ENCODE data around the gene PAX5. TPM values are rescaled to one million over a fixed set of nuclear protein-coding genes. Genes with fewer than 3 reads are reported as not detected.

The PAX5 gene
- total and polyA plus RNA-seq, 4 experiments from 2014 or later = 0.32 TPM; not detected in 3

DNA sequence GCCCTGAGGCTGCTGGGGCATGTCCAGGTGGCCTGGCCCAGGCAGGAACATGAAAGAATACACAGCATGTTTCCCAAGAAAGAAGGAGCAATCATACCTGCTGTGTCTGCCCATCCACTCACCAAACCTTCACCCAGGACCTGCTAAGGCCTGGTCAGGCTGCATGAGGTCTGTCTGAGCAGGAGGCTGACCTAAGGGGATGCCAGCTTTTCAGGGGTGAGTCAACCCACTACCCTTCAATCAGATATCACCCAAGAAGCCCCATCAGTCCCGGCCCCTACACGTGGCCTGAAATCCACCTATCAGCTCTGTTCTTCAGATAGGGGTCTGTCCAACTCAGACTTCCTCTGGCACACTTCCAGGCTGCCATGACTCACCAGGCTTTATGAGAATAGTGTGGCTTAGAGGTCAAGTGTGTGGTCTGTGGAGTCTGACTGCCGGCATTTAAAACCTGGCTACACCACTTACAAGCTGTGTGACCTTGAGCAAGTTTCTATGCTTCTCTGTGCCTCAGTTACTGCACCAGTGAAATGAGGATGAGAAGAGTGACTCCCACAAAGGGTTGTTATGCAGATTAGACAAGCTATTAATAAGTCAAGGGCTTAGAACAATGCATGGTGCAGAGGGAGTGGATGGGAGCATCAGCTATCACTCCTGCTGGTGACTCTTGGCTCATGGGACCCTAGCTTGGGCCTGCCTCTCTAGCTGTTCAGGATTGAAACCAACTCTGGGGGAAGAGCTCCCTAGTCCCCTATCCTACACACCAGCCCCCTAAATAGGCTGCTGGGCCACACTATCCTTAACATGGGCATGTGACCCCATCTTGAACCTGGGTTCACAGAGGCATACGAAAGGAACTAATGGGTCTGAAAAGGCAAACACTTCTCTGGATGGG lies 130.3 kb downstream of the PAX5 start:
- ChIA-PET CTCF (ENCODE audit: partially characterized antibody) (no interaction called here), POLR2A (ENCODE audit: partially characterized antibody) (no interaction called here)
- peaks cover 0 to 16% of the 10 kb centered on the region in 2 donors for H3K27me3 Mint-ChIP-seq
- Histone ChIP-seq H3K9me3 (ENCODE audit: control insufficient read depth in 1 of 2, low read length in 2 of 2) (no peaks in the 10 kb centered on the region), H3K36me3 (ENCODE audit: insufficient read depth, low read length) (no peaks in the 10 kb centered on the region), H3K27me3 (ENCODE audit: insufficient read depth, low read length) (no peaks in the 10 kb centered on the region), H3K27ac (ENCODE audit: low read depth, low read length) (no peak overlapping the region), H3K4me1 (ENCODE audit: insufficient read depth, low read length) (no peaks in the 10 kb centered on the region), H3K4me3 (ENCODE audit: low read length in 2 of 2) (no peak overlapping the region)
- no peaks in the 10 kb centered on the region for H3K36me3 Mint-ChIP-seq
- H3K27ac Mint-ChIP-seq = no peak overlapping the region
- no peaks in the 10 kb centered on the region for H3K9me3 Mint-ChIP-seq
- H3K4me3 Mint-ChIP-seq = no peak overlapping the region
- no peaks in the 10 kb centered on the region for H3K4me1 Mint-ChIP-seq
- DNase-seq = no peak
- intact Hi-C loops (cut with micrococcal nuclease) = no loop called here

GRCh38 chr9:36902861-36903524 lies 131.1 kb downstream of the PAX5 start:
- intact Hi-C loops (cut with micrococcal nuclease) = no loop called here

GRCh38 chr9:36902080-36902716 lies 131.9 kb downstream of the PAX5 start:
- Mint-ChIP-seq H3K27ac (no peak overlapping the region), H3K4me3 (no peak overlapping the region), H3K27me3 (peaks cover 0 to 9% of the 10 kb centered on the region in 2 donors), H3K36me3 (no peaks in the 10 kb centered on the region), H3K4me1 (no peaks in the 10 kb centered on the region), H3K9me3 (no peaks in the 10 kb centered on the region)
- Histone ChIP-seq H3K9me3 (ENCODE audit: control insufficient read depth in 1 of 2, low read length in 2 of 2) (no peaks in the 10 kb centered on the region), H3K27ac (ENCODE audit: low read depth, low read length) (no peak overlapping the region), H3K27me3 (ENCODE audit: insufficient read depth, low read length) (no peaks in the 10 kb centered on the region), H3K36me3 (ENCODE audit: insufficient read depth, low read length) (no peaks in the 10 kb centered on the region), H3K4me1 (ENCODE audit: insufficient read depth, low read length) (no peaks in the 10 kb centered on the region), H3K4me3 (ENCODE audit: low read length in 2 of 2) (no peak overlapping the region)
- DNase-seq = no peak
- CTCF ChIA-PET (ENCODE audit: partially characterized antibody) = no interaction called here
- intact Hi-C loops (cut with micrococcal nuclease) = no loop called here
- POLR2A ChIA-PET (ENCODE audit: partially characterized antibody) = no interaction called here

More at GRCh38 chr9:36902861-36903524, 131.1 kb downstream of the PAX5 start:
- Mint-ChIP-seq H3K9me3 (no peaks in the 10 kb centered on the region), H3K27ac (peak overlapping the region in 1 of 7 donors; percentile 37), H3K27me3 (peaks cover 0 to 14% of the 10 kb centered on the region in 2 donors), H3K36me3 (no peaks in the 10 kb centered on the region), H3K4me1 (no peaks in the 10 kb centered on the region), H3K4me3 (no peak overlapping the region)
- Histone ChIP-seq H3K36me3 (ENCODE audit: insufficient read depth, low read length) (no peaks in the 10 kb centered on the region), H3K27me3 (ENCODE audit: insufficient read depth, low read length) (no peaks in the 10 kb centered on the region), H3K4me1 (ENCODE audit: insufficient read depth, low read length) (no peaks in the 10 kb centered on the region), H3K9me3 (ENCODE audit: control insufficient read depth in 1 of 2, low read length in 2 of 2) (no peaks in the 10 kb centered on the region), H3K4me3 (ENCODE audit: low read length in 2 of 2) (no peak overlapping the region), H3K27ac (ENCODE audit: low read depth, low read length) (no peak overlapping the region)
- no peak for DNase-seq
- ChIA-PET POLR2A (ENCODE audit: partially characterized antibody) (no interaction called here), CTCF (ENCODE audit: partially characterized antibody) (no interaction called here)

DNA sequence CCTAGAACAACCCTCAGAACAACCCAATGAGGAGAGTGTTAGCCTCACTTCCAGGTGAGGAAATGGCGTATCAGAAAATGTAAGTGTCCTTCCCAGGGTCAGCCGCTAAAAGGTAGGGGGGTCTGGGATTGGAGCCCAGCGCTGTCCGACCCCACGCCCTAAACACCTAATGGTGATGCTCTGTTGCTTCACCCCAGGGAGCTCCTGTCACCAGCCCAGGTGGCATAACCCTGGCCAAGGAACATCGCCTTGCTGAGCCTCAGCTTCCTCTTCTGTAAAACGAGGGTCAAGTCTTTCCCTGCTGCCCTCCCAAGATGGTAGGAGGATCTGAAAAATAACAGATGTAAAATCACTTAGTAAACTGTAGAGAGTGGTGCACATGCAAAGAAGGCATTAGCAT lies 132.5 kb downstream of the PAX5 start:
- no peak overlapping the region for H3K4me3 ChIP-seq (ENCODE audit: low read length in 2 of 2)
- Mint-ChIP-seq H3K4me3 (no peak overlapping the region), H3K27ac (no peak overlapping the region), H3K4me1 (no peaks in the 10 kb centered on the region), H3K9me3 (no peaks in the 10 kb centered on the region), H3K36me3 (no peaks in the 10 kb centered on the region), H3K27me3 (peaks cover 0 to 7% of the 10 kb centered on the region in 2 donors)
- H3K36me3 ChIP-seq (ENCODE audit: insufficient read depth, low read length) = no peaks in the 10 kb centered on the region
- POLR2A ChIA-PET (ENCODE audit: partially characterized antibody) = no interaction called here
- CTCF ChIA-PET (ENCODE audit: partially characterized antibody) = interaction anchor here (1.3 kb wide), 1 partner anchor 9 kb away, joined by 3 read pairs; no protein-coding TSS in a partner anchor
- H3K27me3 ChIP-seq (ENCODE audit: insufficient read depth, low read length) = no peaks in the 10 kb centered on the region
- DNase-seq = no peak
- H3K27ac ChIP-seq (ENCODE audit: low read depth, low read length) = no peak overlapping the region
- intact Hi-C loops (cut with micrococcal nuclease) = no loop called here
- H3K9me3 ChIP-seq (ENCODE audit: control insufficient read depth in 1 of 2, low read length in 2 of 2) = no peaks in the 10 kb centered on the region
- no peaks in the 10 kb centered on the region for H3K4me1 ChIP-seq (ENCODE audit: insufficient read depth, low read length)

DNA sequence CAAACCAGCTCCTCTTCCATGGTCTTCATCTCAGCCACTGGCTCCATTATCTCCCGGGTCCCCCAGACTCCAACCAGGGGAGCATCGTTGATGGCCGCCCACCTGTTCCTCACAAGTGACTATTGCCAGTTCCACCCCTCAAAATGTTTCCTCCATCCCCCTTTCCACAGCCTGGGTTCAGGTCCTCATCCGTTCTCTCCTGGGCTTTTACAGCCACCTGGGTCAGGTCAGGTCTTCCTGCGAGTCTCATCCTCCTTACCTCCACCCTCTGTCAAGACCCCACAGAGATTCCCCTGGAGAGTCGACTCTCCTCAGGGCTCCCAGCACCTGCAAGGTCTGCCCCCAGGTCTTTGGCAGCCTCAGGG lies 133.2 kb downstream of the PAX5 start:
- Histone ChIP-seq H3K27ac (ENCODE audit: low read depth, low read length) (no peak overlapping the region), H3K27me3 (ENCODE audit: insufficient read depth, low read length) (no peaks in the 10 kb centered on the region), H3K4me3 (ENCODE audit: low read length in 2 of 2) (no peak overlapping the region), H3K36me3 (ENCODE audit: insufficient read depth, low read length) (no peaks in the 10 kb centered on the region), H3K9me3 (ENCODE audit: control insufficient read depth in 1 of 2, low read length in 2 of 2) (no peaks in the 10 kb centered on the region), H3K4me1 (ENCODE audit: insufficient read depth, low read length) (no peaks in the 10 kb centered on the region)
- intact Hi-C loops (cut with micrococcal nuclease) = no loop called here
- Mint-ChIP-seq H3K27ac (no peak overlapping the region), H3K4me3 (no peak overlapping the region), H3K27me3 (peaks cover 0 to 6% of the 10 kb centered on the region in 2 donors), H3K36me3 (no peaks in the 10 kb centered on the region), H3K4me1 (no peaks in the 10 kb centered on the region), H3K9me3 (no peaks in the 10 kb centered on the region)
- DNase-seq = no peak
- ChIA-PET POLR2A (ENCODE audit: partially characterized antibody) (no interaction called here), CTCF (ENCODE audit: partially characterized antibody) (interaction anchor here (1.3 kb wide), 1 partner anchor 9 kb away, joined by 3 read pairs; no protein-coding TSS in a partner anchor)

DNA sequence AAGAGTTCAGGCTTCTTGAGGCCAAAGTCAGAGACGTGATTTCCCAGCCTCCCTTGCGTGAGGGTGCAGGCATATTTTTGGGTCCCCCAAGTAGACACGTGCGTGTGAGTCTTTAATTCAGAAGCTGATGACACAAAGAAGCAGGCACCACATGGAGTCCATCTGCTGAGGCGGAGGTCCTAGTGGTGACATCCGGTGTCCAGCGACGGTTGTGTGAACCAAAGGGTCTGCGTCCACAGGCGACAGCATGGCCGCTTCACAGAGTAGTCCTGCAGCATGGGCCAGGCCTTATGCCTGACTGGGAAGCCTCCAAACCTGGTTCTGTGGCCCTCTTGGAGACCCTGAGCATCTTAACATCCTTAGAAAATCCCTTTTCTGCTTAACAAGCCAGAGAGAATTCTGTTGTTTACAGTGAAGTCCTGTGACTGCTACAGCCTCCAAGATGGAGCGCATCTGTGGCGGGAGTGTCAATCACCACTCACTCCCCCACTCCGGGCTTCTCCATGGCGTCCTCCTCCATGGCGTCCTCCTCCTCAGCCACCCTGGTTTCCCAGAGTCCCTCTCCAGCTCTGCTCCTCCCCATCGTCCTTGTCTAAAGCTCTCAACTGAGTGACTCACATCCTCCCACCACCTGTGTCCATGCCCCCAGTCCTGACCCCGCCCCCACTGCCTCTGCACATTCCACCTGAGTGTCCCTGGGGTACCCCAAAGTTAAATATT lies 133.8 kb downstream of the PAX5 start:
- no peak for DNase-seq
- Histone ChIP-seq H3K4me1 (ENCODE audit: insufficient read depth, low read length) (no peaks in the 10 kb centered on the region), H3K27me3 (ENCODE audit: insufficient read depth, low read length) (no peaks in the 10 kb centered on the region), H3K27ac (ENCODE audit: low read depth, low read length) (no peak overlapping the region), H3K36me3 (ENCODE audit: insufficient read depth, low read length) (no peaks in the 10 kb centered on the region), H3K4me3 (ENCODE audit: low read length in 2 of 2) (no peak overlapping the region), H3K9me3 (ENCODE audit: control insufficient read depth in 1 of 2, low read length in 2 of 2) (no peaks in the 10 kb centered on the region)
- Mint-ChIP-seq H3K36me3 (no peaks in the 10 kb centered on the region), H3K27ac (no peak overlapping the region), H3K27me3 (peaks cover 0 to 6% of the 10 kb centered on the region in 2 donors), H3K4me3 (no peak overlapping the region), H3K9me3 (no peaks in the 10 kb centered on the region), H3K4me1 (no peaks in the 10 kb centered on the region)
- CTCF ChIA-PET (ENCODE audit: partially characterized antibody) = interaction anchor here (1.3 kb wide), 1 partner anchor 10 kb away, joined by 3 read pairs; no protein-coding TSS in a partner anchor
- intact Hi-C loops (cut with micrococcal nuclease) = no loop called here
- POLR2A ChIA-PET (ENCODE audit: partially characterized antibody) = no interaction called here

GRCh38 chr9:36899406-36899805 lies 134.7 kb downstream of the PAX5 start:
- Mint-ChIP-seq H3K36me3 (no peaks in the 10 kb centered on the region), H3K27me3 (peaks cover 0 to 3% of the 10 kb centered on the region in 2 donors), H3K4me1 (no peaks in the 10 kb centered on the region), H3K4me3 (no peak overlapping the region), H3K27ac (no peak overlapping the region), H3K9me3 (no peaks in the 10 kb centered on the region)
- Histone ChIP-seq H3K9me3 (ENCODE audit: control insufficient read depth in 1 of 2, low read length in 2 of 2) (no peaks in the 10 kb centered on the region), H3K36me3 (ENCODE audit: insufficient read depth, low read length) (no peaks in the 10 kb centered on the region), H3K27ac (ENCODE audit: low read depth, low read length) (no peak overlapping the region), H3K4me1 (ENCODE audit: insufficient read depth, low read length) (no peaks in the 10 kb centered on the region), H3K27me3 (ENCODE audit: insufficient read depth, low read length) (no peaks in the 10 kb centered on the region), H3K4me3 (ENCODE audit: low read length in 2 of 2) (no peak overlapping the region)
- ChIA-PET CTCF (ENCODE audit: partially characterized antibody) (no interaction called here), POLR2A (ENCODE audit: partially characterized antibody) (no interaction called here)
- DNase-seq = no peak
- intact Hi-C loops (cut with micrococcal nuclease) = no loop called here
